A673 (cell line): ENCODE results near the gene CENATAC.

ENCODE experiments used
- EZH2 ChIP-seq: fragments of 200-600 bp; sonication (generic); IDR thresholded peaks from 2 replicates; pipeline ENCODE4 v1.6.1; 2017; ENCODE audit warnings: borderline replicate concordance, low read depth, mild to moderate bottlenecking, mixed read lengths, antibody characterized with exemption, low read length; ENCODE audit not compliant: poor library complexity, severe bottlenecking
- TF ChIP-seq, protein P1 (sequence below): fragments of 300-800, 200-600 bp; sonication (generic); conservative IDR thresholded peaks from 2 replicates; pipeline ENCODE4 v1.5.1; 2017; ENCODE audit warnings: low read depth, mild to moderate bottlenecking, antibody characterized with exemption, low read length, moderate library complexity, mixed read lengths

DNA sequence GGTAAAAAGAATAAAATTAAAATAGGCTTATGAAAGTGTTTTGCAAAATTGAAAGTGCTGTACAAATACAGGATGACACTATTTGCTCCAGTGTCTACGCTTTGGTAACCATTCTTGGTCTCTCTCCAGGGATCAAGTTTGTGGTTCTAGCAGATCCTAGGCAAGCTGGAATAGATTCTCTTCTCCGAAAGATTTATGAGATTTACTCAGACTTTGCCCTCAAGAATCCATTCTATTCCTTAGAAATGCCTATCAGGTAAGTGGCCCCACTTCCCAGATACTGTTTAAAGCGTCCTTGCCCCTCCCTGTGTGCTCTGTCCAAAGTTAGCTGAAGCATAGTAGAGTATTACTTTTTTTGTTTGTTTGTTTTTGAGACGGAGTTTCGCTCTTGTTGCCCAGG, 23.7 kb downstream of the CENATAC start:
- TF ChIP-seq, protein P1, sequence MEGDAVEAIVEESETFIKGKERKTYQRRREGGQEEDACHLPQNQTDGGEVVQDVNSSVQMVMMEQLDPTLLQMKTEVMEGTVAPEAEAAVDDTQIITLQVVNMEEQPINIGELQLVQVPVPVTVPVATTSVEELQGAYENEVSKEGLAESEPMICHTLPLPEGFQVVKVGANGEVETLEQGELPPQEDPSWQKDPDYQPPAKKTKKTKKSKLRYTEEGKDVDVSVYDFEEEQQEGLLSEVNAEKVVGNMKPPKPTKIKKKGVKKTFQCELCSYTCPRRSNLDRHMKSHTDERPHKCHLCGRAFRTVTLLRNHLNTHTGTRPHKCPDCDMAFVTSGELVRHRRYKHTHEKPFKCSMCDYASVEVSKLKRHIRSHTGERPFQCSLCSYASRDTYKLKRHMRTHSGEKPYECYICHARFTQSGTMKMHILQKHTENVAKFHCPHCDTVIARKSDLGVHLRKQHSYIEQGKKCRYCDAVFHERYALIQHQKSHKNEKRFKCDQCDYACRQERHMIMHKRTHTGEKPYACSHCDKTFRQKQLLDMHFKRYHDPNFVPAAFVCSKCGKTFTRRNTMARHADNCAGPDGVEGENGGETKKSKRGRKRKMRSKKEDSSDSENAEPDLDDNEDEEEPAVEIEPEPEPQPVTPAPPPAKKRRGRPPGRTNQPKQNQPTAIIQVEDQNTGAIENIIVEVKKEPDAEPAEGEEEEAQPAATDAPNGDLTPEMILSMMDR = no peak
- no peak for TF ChIP-seq EZH2
